HG03469 (cell line): ENCODE data around the gene HEMGN.
"Not testable (repeated sequence)": the region's sequence is repeated elsewhere in the genome, so short reads cannot be mapped to it uniquely, and the experiment has no call there.

Source experiments
- ATAC-seq: cut with Tn5 transposase; IDR thresholded peaks from one replicate; pipeline ENCODE4 v1.9.1; 2021; ENCODE audit warnings: mild to moderate bottlenecking, moderate library complexity, moderate number of reproducible peaks; ENCODE audit not compliant: unreplicated experiment

HEMGN gene

GRCh38 chr9:97938081-97938644 lies at the start of gene HEMGN:
Gene HEMGN (minus strand): TSS chr9:97938172. CDS start chr9:97938136, 36 bp downstream.
- ATAC-seq, result no peak

GRCh38 chr9:97987487-97987886 lies 49.5 kb upstream of the HEMGN start:
- no peak for ATAC-seq

GRCh38 chr9:97985058-97985861 lies 47.3 kb upstream of the HEMGN start:
- ATAC-seq, result no peak

GRCh38 chr9:97984188-97985057 lies 46.5 kb upstream of the HEMGN start:
- ATAC-seq, result no peak

GRCh38 chr9:97983589-97984187 lies 45.7 kb upstream of the HEMGN start:
- no peak for ATAC-seq

GRCh38 chr9:97982683-97983588 lies 45.0 kb upstream of the HEMGN start, which contains the start of gene ANP32B:
Gene ANP32B (plus strand): TSS chr9:97983341. CDS start chr9:97983556, 215 bp downstream.
- ATAC-seq, result peak; percentile 38

- ATAC-seq, result no peak
Observed at GRCh38 chr9:97981846-97982682, 44.1 kb upstream of the HEMGN start.

- no peak for ATAC-seq
Observed at GRCh38 chr9:97980918-97981845, 43.2 kb upstream of the HEMGN start.

GRCh38 chr9:97980479-97980803 lies 42.5 kb upstream of the HEMGN start:
- no peak for ATAC-seq

GRCh38 chr9:97979788-97980478 lies 42.0 kb upstream of the HEMGN start:
- ATAC-seq, result no peak

- ATAC-seq, result no peak
Observed at GRCh38 chr9:97978371-97979130, 40.6 kb upstream of the HEMGN start.

GRCh38 chr9:97976633-97977032 lies 38.7 kb upstream of the HEMGN start:
- not testable (repeated sequence) for ATAC-seq

GRCh38 chr9:97975376-97975775 lies 37.4 kb upstream of the HEMGN start:
- no peak for ATAC-seq

GRCh38 chr9:97972753-97973152 lies 34.8 kb upstream of the HEMGN start:
- ATAC-seq, result no peak

GRCh38 chr9:97970165-97970564 lies 32.2 kb upstream of the HEMGN start:
- no peak for ATAC-seq

- ATAC-seq, result no peak
Observed at GRCh38 chr9:97969014-97969413, 31.0 kb upstream of the HEMGN start.

- ATAC-seq, result no peak
Observed at GRCh38 chr9:97966493-97966892, 28.5 kb upstream of the HEMGN start.
